ENCODE measurements around the gene NPY1R.

The NPY1R gene

GRCh38 chr4:163279713-163280112 lies 52.7 kb downstream of the NPY1R start:
- DNase-seq (ENCODE audit: low read depth in 3 of 3), result no peak

- no peak for DNase-seq (ENCODE audit: low read depth in 3 of 3)
Observed at GRCh38 chr4:163274861-163275260, 57.5 kb downstream of the NPY1R start.

All from stimulated activated CD4-positive, alpha-beta T cell treated with anti-CD3 and anti-CD28 coated beads, TNF-alpha, amount 100 ng/mL, for 24 hours (primary cell).